ENCODE measurements around the gene DHRS7C. TPM values are rescaled to one million over a fixed set of nuclear protein-coding genes. Genes with fewer than 3 reads are reported as not detected.

The DHRS7C gene
- total RNA-seq, 1 experiment from 2014 or later = not detected

- TF ChIP-seq E2F4 (CRISPR knock-in tag; IDR thresholded peaks at IDR 0.05; ENCODE audit: borderline replicate concordance, low read depth) = no peak
- TF ChIP-seq IRF1 (CRISPR knock-in tag; IDR thresholded peaks at IDR 0.05) = no peak
- TF ChIP-seq GABPB1 (CRISPR knock-in tag; IDR thresholded peaks at IDR 0.05) = no peak
- no peak for TF ChIP-seq GRHL2 (CRISPR knock-in tag; IDR thresholded peaks at IDR 0.05; ENCODE audit: insufficient replicate concordance, severe bottlenecking)
- TF ChIP-seq HMGA2 (CRISPR knock-in tag; IDR thresholded peaks at IDR 0.05) = no peak
- TF ChIP-seq, protein P1, sequence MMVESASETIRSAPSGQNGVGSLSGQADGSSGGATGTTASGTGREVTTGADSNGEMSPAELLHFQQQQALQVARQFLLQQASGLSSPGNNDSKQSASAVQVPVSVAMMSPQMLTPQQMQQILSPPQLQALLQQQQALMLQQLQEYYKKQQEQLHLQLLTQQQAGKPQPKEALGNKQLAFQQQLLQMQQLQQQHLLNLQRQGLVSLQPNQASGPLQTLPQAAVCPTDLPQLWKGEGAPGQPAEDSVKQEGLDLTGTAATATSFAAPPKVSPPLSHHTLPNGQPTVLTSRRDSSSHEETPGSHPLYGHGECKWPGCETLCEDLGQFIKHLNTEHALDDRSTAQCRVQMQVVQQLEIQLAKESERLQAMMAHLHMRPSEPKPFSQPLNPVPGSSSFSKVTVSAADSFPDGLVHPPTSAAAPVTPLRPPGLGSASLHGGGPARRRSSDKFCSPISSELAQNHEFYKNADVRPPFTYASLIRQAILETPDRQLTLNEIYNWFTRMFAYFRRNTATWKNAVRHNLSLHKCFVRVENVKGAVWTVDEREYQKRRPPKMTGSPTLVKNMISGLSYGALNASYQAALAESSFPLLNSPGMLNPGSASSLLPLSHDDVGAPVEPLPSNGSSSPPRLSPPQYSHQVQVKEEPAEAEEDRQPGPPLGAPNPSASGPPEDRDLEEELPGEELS (CRISPR knock-in tag; IDR thresholded peaks at IDR 0.05) = no peak
- no peak for TF ChIP-seq GTF2I (CRISPR knock-in tag; conservative IDR thresholded peaks at IDR 0.05)
These were observed 23.0 kb upstream of the DHRS7C start (continued) for GRCh38 chr17:9814337-9814945.

DNA sequence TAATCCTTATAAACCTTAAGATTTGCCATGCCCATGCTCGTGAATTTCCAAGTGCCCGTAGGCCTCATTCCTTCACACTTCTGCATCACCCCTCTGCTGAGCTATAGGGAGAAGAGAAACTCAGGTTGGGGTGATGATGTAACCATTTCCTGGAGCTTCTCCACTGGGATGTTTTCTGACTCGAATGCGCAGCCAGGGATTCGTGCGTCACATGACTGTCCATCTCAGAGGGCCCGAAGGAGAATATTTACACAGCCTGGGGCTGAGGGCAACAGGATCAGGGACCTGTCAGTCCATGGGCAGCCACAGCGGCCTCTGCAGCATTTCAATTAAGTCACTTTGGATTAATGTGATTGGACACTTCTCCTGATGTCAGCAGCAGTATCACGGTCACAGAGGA, 21.8 kb upstream of the DHRS7C start:
- no peaks in the 10 kb centered on the region for H3K27me3 Mint-ChIP-seq (ENCODE audit: low read depth)
- TF ChIP-seq TCF7 (CRISPR knock-in tag; IDR thresholded peaks at IDR 0.05; ENCODE audit: low read depth) (no peak), EMX1 (CRISPR knock-in tag; IDR thresholded peaks at IDR 0.05) (no peak), ZBTB21 (CRISPR knock-in tag; IDR thresholded peaks at IDR 0.05; ENCODE audit: borderline replicate concordance) (no peak), ESRRA (CRISPR knock-in tag; IDR thresholded peaks at IDR 0.05; ENCODE audit: borderline replicate concordance) (no peak), ZNF263 (CRISPR knock-in tag; IDR thresholded peaks at IDR 0.05; ENCODE audit: low read depth) (no peak), ZNF317 (CRISPR knock-in tag; IDR thresholded peaks at IDR 0.05; ENCODE audit: borderline replicate concordance, low read depth) (no peak)
- TF ChIP-seq, protein P2, sequence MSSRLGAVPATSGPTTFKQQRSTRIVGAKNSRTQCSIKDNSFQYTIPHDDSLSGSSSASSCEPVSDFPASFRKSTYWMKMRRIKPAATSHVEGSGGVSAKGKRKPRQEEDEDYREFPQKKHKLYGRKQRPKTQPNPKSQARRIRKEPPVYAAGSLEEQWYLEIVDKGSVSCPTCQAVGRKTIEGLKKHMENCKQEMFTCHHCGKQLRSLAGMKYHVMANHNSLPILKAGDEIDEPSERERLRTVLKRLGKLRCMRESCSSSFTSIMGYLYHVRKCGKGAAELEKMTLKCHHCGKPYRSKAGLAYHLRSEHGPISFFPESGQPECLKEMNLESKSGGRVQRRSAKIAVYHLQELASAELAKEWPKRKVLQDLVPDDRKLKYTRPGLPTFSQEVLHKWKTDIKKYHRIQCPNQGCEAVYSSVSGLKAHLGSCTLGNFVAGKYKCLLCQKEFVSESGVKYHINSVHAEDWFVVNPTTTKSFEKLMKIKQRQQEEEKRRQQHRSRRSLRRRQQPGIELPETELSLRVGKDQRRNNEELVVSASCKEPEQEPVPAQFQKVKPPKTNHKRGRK (CRISPR knock-in tag; IDR thresholded peaks at IDR 0.05; ENCODE audit: borderline replicate concordance) = no peak
- TF ChIP-seq, protein P3, sequence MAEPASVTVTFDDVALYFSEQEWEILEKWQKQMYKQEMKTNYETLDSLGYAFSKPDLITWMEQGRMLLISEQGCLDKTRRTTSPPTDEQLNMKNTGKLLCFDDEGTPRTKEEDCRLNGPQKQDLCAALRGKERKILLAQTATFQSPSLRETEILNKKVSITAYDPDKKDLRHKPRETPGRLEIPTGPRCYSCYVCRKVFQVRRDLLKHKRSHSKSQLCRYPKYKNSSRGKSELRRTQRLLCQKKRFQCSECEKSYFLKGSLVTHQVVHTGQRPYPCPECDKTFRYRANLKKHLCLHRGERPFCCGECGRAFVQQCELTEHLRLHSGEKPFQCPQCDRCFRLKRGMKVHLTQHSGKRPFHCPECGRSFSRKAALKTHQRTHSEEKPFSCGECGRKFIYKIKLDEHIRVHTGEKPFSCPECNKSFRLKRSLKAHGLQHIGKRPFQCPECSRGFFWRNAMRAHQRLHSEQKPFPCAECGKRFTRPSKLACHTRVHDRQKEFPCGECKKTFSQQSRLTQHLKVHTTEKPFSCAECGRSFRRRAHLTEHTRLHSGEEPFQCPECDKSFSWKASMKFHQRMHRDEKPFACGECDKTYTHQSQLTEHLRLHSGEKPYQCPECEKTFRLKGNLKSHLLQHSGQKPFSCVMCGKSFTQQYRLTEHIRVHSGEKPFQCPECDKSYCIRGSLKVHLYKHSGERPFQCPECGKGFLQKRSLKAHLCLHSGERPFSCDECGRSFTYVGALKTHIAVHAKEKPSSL (CRISPR knock-in tag; conservative IDR thresholded peaks at IDR 0.05) = no peak
- ATAC-seq (no peak), DNase-seq (ENCODE audit: low spot score) (no peak)
- H3K27ac Mint-ChIP-seq = no peak overlapping the region
- H3K4me3 Mint-ChIP-seq = no peak overlapping the region
- H3K36me3 Mint-ChIP-seq = no peaks in the 10 kb centered on the region
- H3K4me1 Mint-ChIP-seq = no peaks in the 10 kb centered on the region
- H3K9me3 Mint-ChIP-seq = peaks cover 6% of the 10 kb centered on the region
- ChIA-PET CTCF (interaction anchor here (0.9 kb wide), 1 partner anchor 77 kb away, joined by 3 read pairs; no protein-coding TSS in a partner anchor), POLR2A (no interaction called here)

- no peak for ATAC-seq
- Mint-ChIP-seq H3K4me3 (no peak overlapping the region), H3K36me3 (no peaks in the 10 kb centered on the region), H3K4me1 (no peaks in the 10 kb centered on the region), H3K27ac (no peak overlapping the region), H3K9me3 (peaks cover 10% of the 10 kb centered on the region), H3K27me3 (ENCODE audit: low read depth) (no peaks in the 10 kb centered on the region)
- ChIA-PET POLR2A (no interaction called here), CTCF (no interaction called here)
- no peak for DNase-seq (ENCODE audit: low spot score)
- no peak for TF ChIP-seq ZNF317 (CRISPR knock-in tag; IDR thresholded peaks at IDR 0.05; ENCODE audit: borderline replicate concordance, low read depth)
- TF ChIP-seq, protein P4, sequence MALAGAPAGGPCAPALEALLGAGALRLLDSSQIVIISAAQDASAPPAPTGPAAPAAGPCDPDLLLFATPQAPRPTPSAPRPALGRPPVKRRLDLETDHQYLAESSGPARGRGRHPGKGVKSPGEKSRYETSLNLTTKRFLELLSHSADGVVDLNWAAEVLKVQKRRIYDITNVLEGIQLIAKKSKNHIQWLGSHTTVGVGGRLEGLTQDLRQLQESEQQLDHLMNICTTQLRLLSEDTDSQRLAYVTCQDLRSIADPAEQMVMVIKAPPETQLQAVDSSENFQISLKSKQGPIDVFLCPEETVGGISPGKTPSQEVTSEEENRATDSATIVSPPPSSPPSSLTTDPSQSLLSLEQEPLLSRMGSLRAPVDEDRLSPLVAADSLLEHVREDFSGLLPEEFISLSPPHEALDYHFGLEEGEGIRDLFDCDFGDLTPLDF (CRISPR knock-in tag; IDR thresholded peaks at IDR 0.05) = no peak
- TF ChIP-seq HMGXB4 (CRISPR knock-in tag; IDR thresholded peaks at IDR 0.05) = no peak
- no peak for TF ChIP-seq CDX4 (CRISPR knock-in tag; IDR thresholded peaks at IDR 0.05; ENCODE audit: borderline replicate concordance)
These were observed 20.1 kb upstream of the DHRS7C start for GRCh38 chr17:9811537-9811936.

Measured in WTC11 (cell line).